ENCODE data around the gene ADAMTS5.

GRCh38 chr21:26954662-26955121 lies 12.2 kb downstream of the ADAMTS5 start:
- TF ChIP-seq POLR2A (IDR thresholded peaks at IDR 0.05) (no peak), CTCF (IDR thresholded peaks at IDR 0.05) (no peak)
